Peyer's patch (tissue), 4 donors: ENCODE results near the gene MAPK1.

ENCODE experiments used
- POLR2A ChIP-seq, 2 donors: fragments of 450-650 bp; IDR thresholded peaks; one replicate each; pipeline ENCODE4 v1.5.1; 2017; ENCODE audit warnings: antibody characterized with exemption in 2 of 2, mild to moderate bottlenecking in 2 of 2, moderate library complexity in 2 of 2
- TF ChIP-seq, protein P1 (sequence below), 6 experiments: fragments of 450-650 bp in 4 of 6; fragments of 200-600 bp in 2 of 6; sonication (generic) in 1 of 6; IDR thresholded peaks; one replicate each; pipeline ENCODE4 v1.5.1; 2017 to 2019; ENCODE audit warnings: antibody characterized with exemption in 6 of 6, mild to moderate bottlenecking in 3 of 6, moderate library complexity in 1 of 6

DNA sequence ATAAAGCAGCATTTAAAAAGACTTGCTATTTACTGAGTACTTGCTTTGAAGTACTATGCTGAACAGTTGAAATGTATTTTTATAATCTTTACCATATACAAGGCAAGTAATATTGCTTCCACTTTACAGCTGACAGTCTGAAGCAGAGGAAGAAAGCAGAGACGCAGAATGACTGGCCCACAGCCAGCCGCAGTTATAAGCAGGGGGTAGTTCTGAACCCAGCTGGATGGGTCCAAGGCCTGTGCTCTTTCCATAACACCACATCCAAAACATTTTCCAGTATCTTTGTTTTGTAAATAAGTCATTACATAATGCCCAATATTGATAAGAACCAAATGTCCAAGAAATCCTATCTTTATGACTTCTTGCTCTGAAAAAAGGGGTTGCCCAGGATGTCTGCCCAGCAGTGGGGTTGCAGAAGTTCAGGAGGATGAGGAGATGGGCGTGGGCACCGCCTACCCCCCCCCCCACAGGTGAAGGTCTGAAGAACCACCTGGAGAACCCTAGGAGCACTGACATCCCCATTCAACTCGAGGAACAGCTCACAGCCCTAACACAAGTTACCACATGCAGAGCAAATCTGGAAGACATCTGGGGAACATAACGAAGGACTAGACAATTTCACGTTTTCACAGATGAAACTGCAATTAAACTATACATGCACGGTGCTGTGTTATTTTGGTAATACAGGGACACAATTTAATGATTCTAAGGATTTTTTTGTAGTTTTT lies 107.6 kb downstream of the MAPK1 start:
- TF ChIP-seq, protein P1, sequence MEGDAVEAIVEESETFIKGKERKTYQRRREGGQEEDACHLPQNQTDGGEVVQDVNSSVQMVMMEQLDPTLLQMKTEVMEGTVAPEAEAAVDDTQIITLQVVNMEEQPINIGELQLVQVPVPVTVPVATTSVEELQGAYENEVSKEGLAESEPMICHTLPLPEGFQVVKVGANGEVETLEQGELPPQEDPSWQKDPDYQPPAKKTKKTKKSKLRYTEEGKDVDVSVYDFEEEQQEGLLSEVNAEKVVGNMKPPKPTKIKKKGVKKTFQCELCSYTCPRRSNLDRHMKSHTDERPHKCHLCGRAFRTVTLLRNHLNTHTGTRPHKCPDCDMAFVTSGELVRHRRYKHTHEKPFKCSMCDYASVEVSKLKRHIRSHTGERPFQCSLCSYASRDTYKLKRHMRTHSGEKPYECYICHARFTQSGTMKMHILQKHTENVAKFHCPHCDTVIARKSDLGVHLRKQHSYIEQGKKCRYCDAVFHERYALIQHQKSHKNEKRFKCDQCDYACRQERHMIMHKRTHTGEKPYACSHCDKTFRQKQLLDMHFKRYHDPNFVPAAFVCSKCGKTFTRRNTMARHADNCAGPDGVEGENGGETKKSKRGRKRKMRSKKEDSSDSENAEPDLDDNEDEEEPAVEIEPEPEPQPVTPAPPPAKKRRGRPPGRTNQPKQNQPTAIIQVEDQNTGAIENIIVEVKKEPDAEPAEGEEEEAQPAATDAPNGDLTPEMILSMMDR (IDR thresholded peaks at IDR 0.05): no peak
- TF ChIP-seq POLR2A (IDR thresholded peaks at IDR 0.05): no peak
